Ascending aorta (tissue), 2 donors: ENCODE measurements around the gene PDK2. TPM values are rescaled to one million over a fixed set of nuclear protein-coding genes. Genes with fewer than 3 reads are reported as not detected.

Source experiments
- DNase-seq, 2 donors: peaks; one replicate each; pipeline ENCODE4 v3.0.0-alpha.2; 2019; ENCODE audit warnings: low spot score in 2 of 2
- H3K27ac ChIP-seq, 2 donors: fragments of 200-600 bp; sonication (generic); one replicate each; pipeline ENCODE4 v1.5.1; 2016 to 2017; ENCODE audit warnings: mild to moderate bottlenecking in 1 of 2
- H3K27me3 ChIP-seq: fragments of 200-600 bp; sonication (generic); one replicate; pipeline ENCODE4 v1.5.1; 2017
- H3K36me3 ChIP-seq, 2 donors: fragments of 200-600 bp; sonication (generic); one replicate each; pipeline ENCODE4 v1.5.1; 2016
- H3K4me1 ChIP-seq, 2 donors: fragments of 200-600 bp; sonication (generic); one replicate each; pipeline ENCODE4 v1.5.1; 2016 to 2017; ENCODE audit warnings: mild to moderate bottlenecking in 1 of 2
- H3K4me3 ChIP-seq, 2 donors: fragments of 200-600 bp; sonication (generic); one replicate each; pipeline ENCODE4 v1.5.1; 2016 to 2017; ENCODE audit warnings: mild to moderate bottlenecking in 1 of 2
- H3K9me3 ChIP-seq, 2 donors: fragments of 200-600 bp; sonication (generic); one replicate each; pipeline ENCODE4 v1.5.1; 2016
- CTCF ChIP-seq, 3 experiments: fragments of 200-600 bp in 2 of 3; fragments of 450-650 bp in 1 of 3; sonication (generic) in 2 of 3; IDR thresholded peaks; one replicate each; pipeline ENCODE4 v1.5.1; 2016 to 2019; ENCODE audit warnings: antibody characterized with exemption in 3 of 3, mild to moderate bottlenecking in 1 of 3, moderate library complexity in 1 of 3
- intact Hi-C: fragments of 100-400 bp; cut with DNase I; formaldehyde crosslinking; loops from one replicate; pipeline ENCODE4 v1.15.1; 2023
- total RNA-seq: library from RNA; depleted of rRNA; stranded (reverse); fragments of >200 nt; gene quantifications from one replicate; pipeline ENCODE4 v1.1.0, GENCODE V29; 2016

Gene PDK2
- total RNA-seq, 1 donor from 2014 or later: 73.5 TPM

- no peaks in the 10 kb centered on the region for H3K27me3 ChIP-seq
- intact Hi-C loops: no loop called here
- TF ChIP-seq CTCF (IDR thresholded peaks at IDR 0.05): no peak
Observed at GRCh38 chr17:50127697-50128361, 32.7 kb downstream of the PDK2 start.

GRCh38 chr17:50128441-50129352, 33.5 kb downstream of the PDK2 start:
- Histone ChIP-seq H3K27ac (peak overlapping the region; percentile 2 to 16), H3K4me3 (peak overlapping the region; percentile 54 to 89), H3K4me1 (peaks cover 33 to 43% of the 10 kb centered on the region in 2 donors), H3K9me3 (no peaks in the 10 kb centered on the region), H3K36me3 (no peaks in the 10 kb centered on the region), H3K27me3 (no peaks in the 10 kb centered on the region)
- TF ChIP-seq CTCF (IDR thresholded peaks at IDR 0.05): no peak
- intact Hi-C loops: no loop called here
- no peak for DNase-seq

More at GRCh38 chr17:50127697-50128361, 32.7 kb downstream of the PDK2 start:
- Histone ChIP-seq H3K4me1 (peaks cover 24 to 36% of the 10 kb centered on the region in 2 donors), H3K9me3 (no peaks in the 10 kb centered on the region), H3K27ac (no peak overlapping the region), H3K4me3 (no peak overlapping the region), H3K36me3 (no peaks in the 10 kb centered on the region)
- no peak for DNase-seq

- H3K9me3 ChIP-seq: no peaks in the 10 kb centered on the region
- H3K4me3 ChIP-seq: peak overlapping the region; percentile 54 to 89
- DNase-seq: no peak
- intact Hi-C loops: no loop called here
- peaks cover 0 to 1% of the 10 kb centered on the region in 2 donors for H3K36me3 ChIP-seq
- peaks cover 34 to 49% of the 10 kb centered on the region in 2 donors for H3K4me1 ChIP-seq
- H3K27me3 ChIP-seq: no peaks in the 10 kb centered on the region
- peak overlapping the region; percentile 2 to 16 for H3K27ac ChIP-seq
- no peak for TF ChIP-seq CTCF (IDR thresholded peaks at IDR 0.05)
Observed at GRCh38 chr17:50129353-50129727, 34.2 kb downstream of the PDK2 start.

- H3K4me1 ChIP-seq: peaks cover 34 to 53% of the 10 kb centered on the region in 2 donors
- peaks cover 5 to 7% of the 10 kb centered on the region in 2 donors for H3K36me3 ChIP-seq
- H3K9me3 ChIP-seq: no peaks in the 10 kb centered on the region
- intact Hi-C loops: no loop called here
- no peak for TF ChIP-seq CTCF (IDR thresholded peaks at IDR 0.05)
- peak within 1 kb of the TSS; percentile 54 to 89 for H3K4me3 ChIP-seq
- DNase-seq: no peak
- peak within 1 kb of the TSS; percentile 2 to 16 for H3K27ac ChIP-seq
- H3K27me3 ChIP-seq: no peaks in the 10 kb centered on the region
Observed at GRCh38 chr17:50129728-50130558, 34.8 kb downstream of the PDK2 start, which contains the start of gene SAMD14. SAMD14 (minus strand) TSS chr17:50130160; CDS start chr17:50124959, 5,201 bp downstream.
